Umbilical cord (tissue), 2 donors: ENCODE data around the gene KLC4. TPM values are rescaled to one million over a fixed set of nuclear protein-coding genes. Genes with fewer than 3 reads are reported as not detected.
"Not testable (repeated sequence)": the region's sequence is repeated elsewhere in the genome, so short reads cannot be mapped to it uniquely, and the experiment has no call there.

ENCODE experiments used
- DNase-seq: peaks from one replicate; pipeline ENCODE4 v3.0.0-alpha.2; 2015; ENCODE audit warnings: low spot score
- total RNA-seq: library from RNA; depleted of rRNA; stranded (reverse); fragments of >200 nt; gene quantifications from one replicate; pipeline ENCODE4 v1.2.3, GENCODE V29; 2014; ENCODE audit warnings: low replicate concordance; ENCODE audit not compliant: insufficient read depth

KLC4 gene
- total RNA-seq, 1 donor from 2014 or later = 14.4 TPM

GRCh38 chr6:43091436-43091991, 32.1 kb downstream of the KLC4 start:
- DNase-seq = no peak

- DNase-seq = no peak
Observed at GRCh38 chr6:43092635-43093034, 33.2 kb downstream of the KLC4 start.

- peak; percentile 81 for DNase-seq
Observed at GRCh38 chr6:43093436-43094289, 34.2 kb downstream of the KLC4 start.

- DNase-seq = no peak
Observed at GRCh38 chr6:43095939-43096338, 36.5 kb downstream of the KLC4 start.

- DNase-seq = peak; percentile 69
Observed at GRCh38 chr6:43096451-43097097, 37.1 kb downstream of the KLC4 start.

- no peak for DNase-seq
Observed at GRCh38 chr6:43097098-43097489, 37.7 kb downstream of the KLC4 start.

- no peak for DNase-seq
Observed at GRCh38 chr6:43097502-43097901, 38.1 kb downstream of the KLC4 start.

GRCh38 chr6:43101497-43101896, 42.1 kb downstream of the KLC4 start:
- DNase-seq = no peak

- no peak for DNase-seq
Observed at GRCh38 chr6:43103253-43103876, 43.9 kb downstream of the KLC4 start.

- DNase-seq = no peak
Observed at GRCh38 chr6:43105538-43106222, 46.2 kb downstream of the KLC4 start.

GRCh38 chr6:43107344-43108062, 48.1 kb downstream of the KLC4 start:
- DNase-seq = no peak

- peak; percentile 80 for DNase-seq
Observed at GRCh38 chr6:43113431-43114260, 54.2 kb downstream of the KLC4 start.

- DNase-seq = no peak
Observed at GRCh38 chr6:43115365-43115764, 55.9 kb downstream of the KLC4 start.

- DNase-seq = not testable (repeated sequence)
Observed at GRCh38 chr6:43117466-43117865, 58.0 kb downstream of the KLC4 start.

GRCh38 chr6:43119482-43119881, 60.1 kb downstream of the KLC4 start:
- peak; percentile 69 for DNase-seq

- DNase-seq = no peak
Observed at GRCh38 chr6:43120101-43120763, 60.8 kb downstream of the KLC4 start.

GRCh38 chr6:43120944-43121913, 61.8 kb downstream of the KLC4 start:
- peak; percentile 98 for DNase-seq

- no peak for DNase-seq
Observed at GRCh38 chr6:43122146-43122545, 62.7 kb downstream of the KLC4 start.
